GM18861 (cell line): ENCODE results near the gene KLRB1.
"Not testable (repeated sequence)": the region's sequence is repeated elsewhere in the genome, so short reads cannot be mapped to it uniquely, and the experiment has no call there.

Experiments used
- ATAC-seq: cut with Tn5 transposase; IDR thresholded peaks from one replicate; pipeline ENCODE4 v1.9.1; 2021; ENCODE audit not compliant: unreplicated experiment

KLRB1 gene

DNA sequence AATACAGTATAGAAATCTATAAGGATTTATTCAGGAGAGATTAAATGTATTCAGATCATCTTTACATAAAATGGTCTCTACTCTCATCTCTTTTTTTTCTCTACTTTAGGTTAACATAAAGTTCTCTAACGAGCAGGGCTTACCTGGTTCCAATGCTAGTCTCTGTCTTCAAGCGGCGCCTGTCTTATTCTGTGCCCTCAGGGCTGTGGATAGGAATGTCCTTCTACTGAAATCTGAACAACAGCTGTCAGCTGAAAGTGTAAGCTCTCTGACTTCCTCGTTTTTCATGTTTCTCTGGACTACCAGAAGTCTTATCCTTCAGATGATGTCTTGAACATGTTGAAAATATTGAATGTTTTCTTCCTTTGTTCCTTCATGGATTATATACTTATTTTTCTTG, 62.2 kb downstream of the KLRB1 start:
- ATAC-seq, result not testable (repeated sequence)
